ENCODE measurements around the gene POLR1C.

- TF ChIP-seq TCF12 (IDR thresholded peaks at IDR 0.05; ENCODE audit: low read depth) = no peak
- TF ChIP-seq, protein P1, sequence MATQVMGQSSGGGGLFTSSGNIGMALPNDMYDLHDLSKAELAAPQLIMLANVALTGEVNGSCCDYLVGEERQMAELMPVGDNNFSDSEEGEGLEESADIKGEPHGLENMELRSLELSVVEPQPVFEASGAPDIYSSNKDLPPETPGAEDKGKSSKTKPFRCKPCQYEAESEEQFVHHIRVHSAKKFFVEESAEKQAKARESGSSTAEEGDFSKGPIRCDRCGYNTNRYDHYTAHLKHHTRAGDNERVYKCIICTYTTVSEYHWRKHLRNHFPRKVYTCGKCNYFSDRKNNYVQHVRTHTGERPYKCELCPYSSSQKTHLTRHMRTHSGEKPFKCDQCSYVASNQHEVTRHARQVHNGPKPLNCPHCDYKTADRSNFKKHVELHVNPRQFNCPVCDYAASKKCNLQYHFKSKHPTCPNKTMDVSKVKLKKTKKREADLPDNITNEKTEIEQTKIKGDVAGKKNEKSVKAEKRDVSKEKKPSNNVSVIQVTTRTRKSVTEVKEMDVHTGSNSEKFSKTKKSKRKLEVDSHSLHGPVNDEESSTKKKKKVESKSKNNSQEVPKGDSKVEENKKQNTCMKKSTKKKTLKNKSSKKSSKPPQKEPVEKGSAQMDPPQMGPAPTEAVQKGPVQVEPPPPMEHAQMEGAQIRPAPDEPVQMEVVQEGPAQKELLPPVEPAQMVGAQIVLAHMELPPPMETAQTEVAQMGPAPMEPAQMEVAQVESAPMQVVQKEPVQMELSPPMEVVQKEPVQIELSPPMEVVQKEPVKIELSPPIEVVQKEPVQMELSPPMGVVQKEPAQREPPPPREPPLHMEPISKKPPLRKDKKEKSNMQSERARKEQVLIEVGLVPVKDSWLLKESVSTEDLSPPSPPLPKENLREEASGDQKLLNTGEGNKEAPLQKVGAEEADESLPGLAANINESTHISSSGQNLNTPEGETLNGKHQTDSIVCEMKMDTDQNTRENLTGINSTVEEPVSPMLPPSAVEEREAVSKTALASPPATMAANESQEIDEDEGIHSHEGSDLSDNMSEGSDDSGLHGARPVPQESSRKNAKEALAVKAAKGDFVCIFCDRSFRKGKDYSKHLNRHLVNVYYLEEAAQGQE (IDR thresholded peaks at IDR 0.05; ENCODE audit: low read depth) = no peak
- no peak for TF ChIP-seq RAD21 (IDR thresholded peaks at IDR 0.05; ENCODE audit: low read depth)
- TF ChIP-seq EP300 (IDR thresholded peaks at IDR 0.05; ENCODE audit: borderline replicate concordance) = no peak
- TF ChIP-seq, protein P2, sequence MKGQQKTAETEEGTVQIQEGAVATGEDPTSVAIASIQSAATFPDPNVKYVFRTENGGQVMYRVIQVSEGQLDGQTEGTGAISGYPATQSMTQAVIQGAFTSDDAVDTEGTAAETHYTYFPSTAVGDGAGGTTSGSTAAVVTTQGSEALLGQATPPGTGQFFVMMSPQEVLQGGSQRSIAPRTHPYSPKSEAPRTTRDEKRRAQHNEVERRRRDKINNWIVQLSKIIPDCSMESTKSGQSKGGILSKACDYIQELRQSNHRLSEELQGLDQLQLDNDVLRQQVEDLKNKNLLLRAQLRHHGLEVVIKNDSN (IDR thresholded peaks at IDR 0.05) = no peak
- TF ChIP-seq EGR1 (IDR thresholded peaks at IDR 0.05) = no peak
- TF ChIP-seq, protein P3, sequence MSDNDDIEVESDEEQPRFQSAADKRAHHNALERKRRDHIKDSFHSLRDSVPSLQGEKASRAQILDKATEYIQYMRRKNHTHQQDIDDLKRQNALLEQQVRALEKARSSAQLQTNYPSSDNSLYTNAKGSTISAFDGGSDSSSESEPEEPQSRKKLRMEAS (IDR thresholded peaks at IDR 0.05) = no peak
- TF ChIP-seq FOXM1 (IDR thresholded peaks at IDR 0.05; ENCODE audit: borderline replicate concordance, low read depth) = no peak
- no peak for TF ChIP-seq YY1 (IDR thresholded peaks at IDR 0.05; ENCODE audit: low read depth)
- TF ChIP-seq TAF1 (IDR thresholded peaks at IDR 0.05; ENCODE audit: low read depth) = no peak
- TF ChIP-seq CEBPB (IDR thresholded peaks at IDR 0.05) = no peak
- TF ChIP-seq CREB1 (IDR thresholded peaks at IDR 0.05; ENCODE audit: low read depth) = no peak
Measured at GRCh38 chr6:43497129-43497396, 19.8 kb upstream of the POLR1C start.

Data from Ishikawa (cell line).